K562 (cell line): ENCODE measurements around the gene PLA2G2C. TPM values are rescaled to one million over a fixed set of nuclear protein-coding genes. Genes with fewer than 3 reads are reported as not detected.

Experiments used
- BRD9 ChIP-seq: fragments of 450-650 bp; IDR thresholded peaks from 2 replicates; pipeline ENCODE4 v1.6.1; 2018; ENCODE audit warnings: low read depth; ENCODE audit not compliant: partially characterized antibody
- CBFB ChIP-seq: sonication (generic); formaldehyde crosslinking; IDR thresholded peaks from 2 replicates; pipeline ENCODE4 v1.4.0; 2020; ENCODE audit warnings: mild to moderate bottlenecking, missing genetic modification reagents
- CC2D1A ChIP-seq: fragments of 450-650 bp; IDR thresholded peaks from 2 replicates; pipeline ENCODE4 v1.6.1; 2017; ENCODE audit warnings: mild to moderate bottlenecking
- CREB3L1 ChIP-seq: fragments of 450-650 bp; IDR thresholded peaks from 2 replicates; pipeline ENCODE4 v1.6.1; 2014; ENCODE audit warnings: low read depth, mild to moderate bottlenecking, moderate library complexity, borderline replicate concordance
- CXXC5 ChIP-seq: fragments of 250-450 bp; sonication (Bioruptor Pico); IDR thresholded peaks from 2 replicates; pipeline ENCODE4 v1.8.0; 2022; ENCODE audit warnings: inconsistent platforms, mild to moderate bottlenecking, moderate library complexity
- FOXK1 ChIP-seq: sonication (generic); formaldehyde crosslinking; IDR thresholded peaks from 2 replicates; pipeline ENCODE4 v1.8.0; 2022; ENCODE audit warnings: missing genetic modification reagents, mild to moderate bottlenecking, borderline replicate concordance
- FUS ChIP-seq: fragments of 200-400 bp; formaldehyde crosslinking; optimal IDR thresholded peaks from 2 replicates; pipeline ENCODE3; 2017; ENCODE audit warnings: low read depth, low read length
- HDAC1 ChIP-seq, 2 experiments: fragments of 450-650 bp; IDR thresholded peaks; 2 replicates each; pipeline ENCODE4 v1.6.1; 2016 to 2017; ENCODE audit warnings: inconsistent platforms in 1 of 2, mild to moderate bottlenecking in 1 of 2, moderate library complexity in 1 of 2
- IRF2 ChIP-seq: sonication (generic); formaldehyde crosslinking; IDR thresholded peaks from 2 replicates; pipeline ENCODE4 v1.8.1; 2022; ENCODE audit warnings: mild to moderate bottlenecking, missing genetic modification reagents
- KAT8 ChIP-seq: fragments of 450-650 bp; IDR thresholded peaks from 2 replicates; pipeline ENCODE4 v1.6.1; 2016; ENCODE audit warnings: low read depth, mild to moderate bottlenecking
- KDM5B ChIP-seq: fragments of 200-600 bp; sonication (generic); IDR thresholded peaks from 2 replicates; pipeline ENCODE4 v1.6.1; 2012; ENCODE audit warnings: low read depth, mild to moderate bottlenecking, moderate library complexity, low read length, control low read depth, inconsistent platforms; ENCODE audit not compliant: insufficient replicate concordance
- MEIS2 ChIP-seq: fragments of 450-650 bp; IDR thresholded peaks from 2 replicates; pipeline ENCODE4 v1.6.1; 2014; ENCODE audit warnings: mild to moderate bottlenecking; ENCODE audit not compliant: partially characterized antibody
- NCOA1 ChIP-seq: fragments of 450-650 bp; IDR thresholded peaks from 2 replicates; pipeline ENCODE4 v1.6.1; 2016; ENCODE audit warnings: low read depth
- NR2C1 ChIP-seq, 2 experiments: fragments of 450-650 bp; IDR thresholded peaks; 2 replicates each; pipeline ENCODE4 v1.6.1; 2017; ENCODE audit warnings: mild to moderate bottlenecking in 2 of 2, antibody characterized with exemption in 1 of 2, inconsistent platforms in 1 of 2, missing compliant biosample characterization in 1 of 2, missing genetic modification characterization in 1 of 2
- PYGO2 ChIP-seq: fragments of 450-650 bp; IDR thresholded peaks from 2 replicates; pipeline ENCODE4 v1.6.1; 2016; ENCODE audit warnings: mild to moderate bottlenecking, missing genetic modification characterization, moderate library complexity, missing compliant biosample characterization
- SAP30 ChIP-seq: fragments of 200-600 bp; sonication (generic); IDR thresholded peaks from 2 replicates; pipeline ENCODE4 v1.6.1; 2012; ENCODE audit warnings: borderline replicate concordance, low read depth, mild to moderate bottlenecking, moderate library complexity, low read length, control low read depth, inconsistent platforms; ENCODE audit not compliant: insufficient read depth, poor library complexity, severe bottlenecking
- SRSF1 ChIP-seq: fragments of 200-400 bp; formaldehyde crosslinking; IDR thresholded peaks from 2 replicates; pipeline ENCODE4 v1.6.1; 2017; ENCODE audit warnings: mild to moderate bottlenecking, low read depth, low read length, moderate library complexity
- SRSF3 ChIP-seq: fragments of 200-400 bp; formaldehyde crosslinking; IDR thresholded peaks from 2 replicates; pipeline ENCODE4 v1.6.1; 2016; ENCODE audit warnings: mild to moderate bottlenecking, low read length, moderate library complexity; ENCODE audit not compliant: insufficient read depth
- STAT5A ChIP-seq: IDR thresholded peaks from 2 replicates; pipeline ENCODE4 v1.6.1; 2012; ENCODE audit warnings: low read length, inconsistent platforms, borderline replicate concordance
- TFAP4 ChIP-seq: sonication (generic); formaldehyde crosslinking; IDR thresholded peaks from 2 replicates; pipeline ENCODE4 v1.8.0; 2022; ENCODE audit warnings: missing genetic modification reagents, mild to moderate bottlenecking, moderate library complexity, borderline replicate concordance
- ZBTB1 ChIP-seq: sonication (generic); formaldehyde crosslinking; IDR thresholded peaks from 2 replicates; pipeline ENCODE4 v1.8.1; 2023; ENCODE audit warnings: missing genetic modification reagents, low read depth, mild to moderate bottlenecking, borderline replicate concordance
- ZNF146 ChIP-seq: IDR thresholded peaks from one replicate; pipeline ENCODE4 v1.6.1; 2018; ENCODE audit warnings: missing compliant biosample characterization; ENCODE audit not compliant: unreplicated experiment
- ZNF75A ChIP-seq: fragments of 450-650 bp; formaldehyde crosslinking; IDR thresholded peaks from 2 replicates; pipeline ENCODE4 v1.4.0; 2020; ENCODE audit warnings: mild to moderate bottlenecking
- polyA plus RNA-seq, 8 experiments: library from polyadenylated mRNA; depleted of rRNA in 4 of 8; stranded (reverse) in 5 of 8; unstranded in 3 of 8; fragments of >200 nt; fragmentation: Nextera tagmentation in 2 of 8; fragmentation: Illumina TruSeq in 1 of 8; extraction: Ambion mirVana in 2 of 8; extraction: Trizol in 1 of 8; gene quantifications; 2 replicates each; pipeline versions ENCODE4 v1.2.1 to v1.2.3, GENCODE V29; 2011 to 2014; ENCODE audit warnings: inconsistent platforms in 1 of 8, missing spikeins in 1 of 8
- total RNA-seq, 7 experiments: library from RNA; depleted of rRNA in 6 of 7; stranded (reverse); fragments of >200 nt in 6 of 7; fragmentation: Illumina TruSeq in 2 of 7; extraction: Trizol in 2 of 7; gene quantifications; 2 replicates each; pipeline versions ENCODE4 v1.2.1 to v1.2.3, GENCODE V29; 2011 to 2021; ENCODE audit warnings: low replicate concordance in 1 of 7
- TF ChIP-seq, protein P1 (sequence below): fragments of 200-400 bp; formaldehyde crosslinking; IDR thresholded peaks from 2 replicates; pipeline ENCODE4 v1.6.1; 2017; ENCODE audit warnings: mild to moderate bottlenecking, low read depth, low read length, moderate library complexity

PLA2G2C gene
- total and polyA plus RNA-seq, 9 of the 15 experiments (the other 6 are each of a cell fraction or from before 2014, with no cell fraction given) = 0.14 to 0.49 (median 0.21) TPM

- TF ChIP-seq, protein P1, sequence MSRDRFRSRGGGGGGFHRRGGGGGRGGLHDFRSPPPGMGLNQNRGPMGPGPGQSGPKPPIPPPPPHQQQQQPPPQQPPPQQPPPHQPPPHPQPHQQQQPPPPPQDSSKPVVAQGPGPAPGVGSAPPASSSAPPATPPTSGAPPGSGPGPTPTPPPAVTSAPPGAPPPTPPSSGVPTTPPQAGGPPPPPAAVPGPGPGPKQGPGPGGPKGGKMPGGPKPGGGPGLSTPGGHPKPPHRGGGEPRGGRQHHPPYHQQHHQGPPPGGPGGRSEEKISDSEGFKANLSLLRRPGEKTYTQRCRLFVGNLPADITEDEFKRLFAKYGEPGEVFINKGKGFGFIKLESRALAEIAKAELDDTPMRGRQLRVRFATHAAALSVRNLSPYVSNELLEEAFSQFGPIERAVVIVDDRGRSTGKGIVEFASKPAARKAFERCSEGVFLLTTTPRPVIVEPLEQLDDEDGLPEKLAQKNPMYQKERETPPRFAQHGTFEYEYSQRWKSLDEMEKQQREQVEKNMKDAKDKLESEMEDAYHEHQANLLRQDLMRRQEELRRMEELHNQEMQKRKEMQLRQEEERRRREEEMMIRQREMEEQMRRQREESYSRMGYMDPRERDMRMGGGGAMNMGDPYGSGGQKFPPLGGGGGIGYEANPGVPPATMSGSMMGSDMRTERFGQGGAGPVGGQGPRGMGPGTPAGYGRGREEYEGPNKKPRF = no peak
- TF ChIP-seq HDAC1 (IDR thresholded peaks at IDR 0.05) (no peak; a peak in 1 of 4 replicates), ZNF75A (CRISPR knock-in tag) (no peak), ZBTB1 (CRISPR knock-in tag) (no peak), SRSF1 (no peak), FOXK1 (CRISPR knock-in tag) (no peak), PYGO2 (tag) (no peak), STAT5A (peak; percentile 55; the same call in 1 of the 2 replicates), NCOA1 (no peak), CREB3L1 (no peak), KDM5B (no peak), BRD9 (no peak), TFAP4 (CRISPR knock-in tag) (peak; percentile 92), SRSF3 (no peak), CBFB (no peak), FUS (no peak), CXXC5 (CRISPR knock-in tag) (0 out of 2 replicates have a peak, but pooled peaks have one; percentile 30), IRF2 (CRISPR knock-in tag) (no peak), KAT8 (no peak), ZNF146 (CRISPR knock-in tag) (no peak), SAP30 (no peak), CC2D1A (no peak), NR2C1 (IDR thresholded peaks at IDR 0.05) (no peak), NR2C1 (tag; IDR thresholded peaks at IDR 0.05) (0 out of 2 replicates have a peak, but pooled peaks have one; percentile 18), MEIS2 (peak; percentile 59)
Observed at GRCh38 chr1:20197329-20197791, 11.0 kb upstream of the PLA2G2C start (continued).
